Right renal cortex interstitium (tissue), 3 donors: Measurements from ENCODE around the gene VANGL1. TPM values are rescaled to one million over a fixed set of nuclear protein-coding genes. Genes with fewer than 3 reads are reported as not detected.
"Not testable (repeated sequence)": the region's sequence is repeated elsewhere in the genome, so short reads cannot be mapped to it uniquely, and the experiment has no call there.

Experiments
- DNase-seq, 3 donors: peaks; one replicate each; pipeline ENCODE4 v3.0.0-alpha.2; 2013; ENCODE audit warnings: low read depth in 3 of 3, low spot score in 2 of 3
- polyA plus RNA-seq, 3 donors: library from polyadenylated mRNA; unstranded; fragments of 120-200 nt; gene quantifications; one replicate each; pipeline ENCODE4 v1.2.1, GENCODE V29; 2013; ENCODE audit not compliant: insufficient read length in 3 of 3

VANGL1 gene
- polyA plus RNA-seq, result 10 to 100 TPM; 14.3 to 15.3 (median 14.5) TPM

GRCh38 chr1:115641762-115642167 is at the start of gene VANGL1:
Gene VANGL1 (plus strand): TSS chr1:115641970. CDS start chr1:115651414, 9,444 bp downstream.
- DNase-seq, result no peak

- DNase-seq, result no peak
Observed at GRCh38 chr1:115592264-115592663, 49.5 kb upstream of the VANGL1 start.

- DNase-seq, result no peak
Observed at GRCh38 chr1:115593365-115594259, 48.2 kb upstream of the VANGL1 start.

GRCh38 chr1:115594600-115594999 is 47.2 kb upstream of the VANGL1 start:
- DNase-seq, result no peak

GRCh38 chr1:115595279-115596079 is 46.3 kb upstream of the VANGL1 start:
- DNase-seq, result peak; percentile 78 to 84 (median 78)

GRCh38 chr1:115596080-115596780 is 45.5 kb upstream of the VANGL1 start:
- no peak for DNase-seq

GRCh38 chr1:115604508-115604907 is 37.3 kb upstream of the VANGL1 start:
- DNase-seq, result no peak

- DNase-seq, result no peak
Observed at GRCh38 chr1:115606305-115606704, 35.5 kb upstream of the VANGL1 start.

- no peak for DNase-seq
Observed at GRCh38 chr1:115609021-115609420, 32.7 kb upstream of the VANGL1 start.

- DNase-seq, result no peak
Observed at GRCh38 chr1:115613767-115614166, 28.0 kb upstream of the VANGL1 start.

- DNase-seq, result no peak
Observed at GRCh38 chr1:115620453-115620852, 21.3 kb upstream of the VANGL1 start.

- no peak for DNase-seq
Observed at GRCh38 chr1:115620950-115621349, 20.8 kb upstream of the VANGL1 start.

GRCh38 chr1:115624859-115625258 is 16.9 kb upstream of the VANGL1 start:
- DNase-seq, result no peak

- no peak for DNase-seq
Observed at GRCh38 chr1:115630342-115630741, 11.4 kb upstream of the VANGL1 start.

- no peak for DNase-seq
Observed at GRCh38 chr1:115632251-115633026, 9.3 kb upstream of the VANGL1 start.

GRCh38 chr1:115633606-115634005 is 8.2 kb upstream of the VANGL1 start:
- DNase-seq, result not testable (repeated sequence)

- not testable (repeated sequence) for DNase-seq
Observed at GRCh38 chr1:115637247-115637646, 4.5 kb upstream of the VANGL1 start.

GRCh38 chr1:115640384-115640783 is 1.4 kb upstream of the VANGL1 start:
- no peak for DNase-seq

GRCh38 chr1:115642168-115643072 is 650 bp downstream of the VANGL1 start:
- DNase-seq, result peak; percentile 38 to 52 (median 47)
